ENCODE data around the gene ACOX3.
"Not testable (repeated sequence)": the region's sequence is repeated elsewhere in the genome, so short reads cannot be mapped to it uniquely, and the experiment has no call there.

The ACOX3 gene

DNA sequence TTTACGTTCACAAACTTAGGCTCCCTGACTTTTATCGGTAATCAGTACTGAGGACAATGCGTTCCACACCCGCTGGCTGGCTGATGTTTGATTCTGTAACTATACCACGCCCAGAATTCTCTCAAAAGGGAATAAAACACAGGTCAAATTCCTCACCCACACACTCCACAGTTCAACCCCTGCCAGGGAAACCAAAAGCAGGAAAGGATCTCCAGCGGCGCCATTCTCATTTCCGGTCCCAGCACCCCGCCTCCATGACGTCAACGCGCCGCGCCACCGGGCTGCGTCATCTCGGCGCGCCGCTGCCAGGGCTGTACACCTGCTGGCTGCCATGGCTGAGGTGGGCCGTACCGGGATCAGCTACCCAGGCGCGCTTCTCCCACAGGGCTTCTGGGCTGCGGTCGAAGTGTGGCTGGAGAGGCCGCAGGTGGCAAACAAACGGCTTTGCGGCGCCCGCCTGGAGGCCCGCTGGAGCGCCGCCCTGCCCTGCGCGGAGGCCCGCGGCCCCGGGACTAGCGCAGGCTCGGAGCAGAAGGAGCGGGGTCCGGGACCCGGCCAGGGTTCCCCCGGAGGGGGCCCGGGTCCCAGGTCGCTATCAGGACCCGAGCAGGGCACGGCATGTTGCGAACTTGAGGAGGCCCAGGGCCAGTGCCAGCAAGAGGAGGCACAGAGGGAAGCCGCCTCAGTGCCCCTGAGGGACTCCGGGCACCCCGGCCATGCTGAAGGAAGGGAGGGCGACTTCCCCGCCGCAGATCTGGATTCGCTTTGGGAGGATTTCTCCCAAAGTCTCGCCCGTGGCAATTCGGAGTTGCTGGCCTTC, at the start of gene ACOX3, which contains the start of gene TRMT44:
TSS of gene ACOX3 (minus strand) at position 232 of the 820 bp plus-strand sequence. CDS start 24,202 bp downstream, outside the sequence.
TSS of gene TRMT44 (plus strand) at position 286 of the 820 bp plus-strand sequence. CDS start at position 332, 46 bp downstream.
- peak; percentile 56 for DNase-seq

DNA sequence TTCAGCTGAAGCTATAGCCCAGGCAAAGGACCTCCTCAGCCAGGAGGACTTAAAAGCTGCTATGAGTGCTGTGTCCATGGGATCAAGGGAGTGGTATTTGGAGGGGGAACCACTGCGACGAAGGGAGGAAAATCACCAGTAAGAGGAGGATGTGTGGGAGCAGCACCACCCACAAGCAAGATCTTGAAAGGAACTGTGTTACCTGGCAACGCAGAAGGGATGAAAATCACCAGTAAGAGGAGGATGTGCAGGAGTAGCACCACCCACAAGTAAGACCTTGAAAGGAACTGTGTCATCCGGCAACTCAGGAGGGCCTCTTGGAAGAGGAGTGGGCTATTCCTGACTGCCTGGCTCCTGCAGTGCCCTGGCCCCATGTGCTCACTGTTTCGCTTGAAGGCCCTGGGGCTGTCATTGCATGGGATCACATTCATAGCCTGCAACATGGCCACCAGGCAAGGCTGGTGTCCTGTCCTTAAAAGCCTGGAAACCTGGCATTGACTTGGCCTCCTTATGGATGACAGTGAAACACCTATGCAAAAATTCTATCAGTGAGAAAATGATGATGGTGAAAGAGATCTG, 48.4 kb upstream of the ACOX3 start:
- DNase-seq: no peak

DNA sequence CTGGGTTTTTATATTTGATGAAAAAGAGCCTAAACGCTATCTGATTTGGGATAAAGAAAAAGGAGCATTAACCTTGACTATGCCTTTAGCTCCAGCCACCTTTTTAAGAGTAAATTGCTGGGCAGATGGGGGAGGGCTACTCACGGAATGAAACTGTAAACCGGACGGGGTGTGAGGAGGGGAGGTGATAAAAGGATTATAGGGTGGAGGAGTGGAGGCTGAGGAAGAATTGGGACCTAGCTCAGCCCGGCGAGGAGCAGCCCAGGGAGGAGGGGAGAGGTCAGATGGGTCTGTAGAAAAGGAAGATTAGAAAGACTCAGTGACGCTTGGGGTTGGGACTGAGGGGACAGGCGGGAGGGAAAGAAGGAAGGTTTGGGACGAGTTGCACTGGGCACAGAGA, 46.1 kb upstream of the ACOX3 start:
- not testable (repeated sequence) for DNase-seq

DNA sequence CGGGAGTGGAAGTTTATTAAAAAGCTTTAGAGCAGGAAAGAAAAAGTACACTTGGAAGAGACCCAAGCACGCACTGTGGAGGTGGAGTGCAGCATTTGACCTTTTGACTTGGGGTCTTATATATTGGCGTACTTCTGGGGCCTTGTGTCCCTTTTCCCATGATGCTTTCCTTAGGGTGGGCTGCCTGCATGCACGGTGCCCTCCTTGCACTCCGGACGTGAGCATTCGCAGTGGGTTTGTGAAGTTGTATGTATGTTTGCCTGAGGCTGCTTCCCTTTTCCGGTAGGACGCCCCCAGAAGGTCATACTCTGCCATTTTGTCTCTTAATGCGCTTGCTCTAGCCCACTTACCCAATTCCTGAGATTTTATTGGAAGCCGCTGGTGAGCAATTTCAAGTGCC, 39.7 kb upstream of the ACOX3 start:
- no peak for DNase-seq

DNA sequence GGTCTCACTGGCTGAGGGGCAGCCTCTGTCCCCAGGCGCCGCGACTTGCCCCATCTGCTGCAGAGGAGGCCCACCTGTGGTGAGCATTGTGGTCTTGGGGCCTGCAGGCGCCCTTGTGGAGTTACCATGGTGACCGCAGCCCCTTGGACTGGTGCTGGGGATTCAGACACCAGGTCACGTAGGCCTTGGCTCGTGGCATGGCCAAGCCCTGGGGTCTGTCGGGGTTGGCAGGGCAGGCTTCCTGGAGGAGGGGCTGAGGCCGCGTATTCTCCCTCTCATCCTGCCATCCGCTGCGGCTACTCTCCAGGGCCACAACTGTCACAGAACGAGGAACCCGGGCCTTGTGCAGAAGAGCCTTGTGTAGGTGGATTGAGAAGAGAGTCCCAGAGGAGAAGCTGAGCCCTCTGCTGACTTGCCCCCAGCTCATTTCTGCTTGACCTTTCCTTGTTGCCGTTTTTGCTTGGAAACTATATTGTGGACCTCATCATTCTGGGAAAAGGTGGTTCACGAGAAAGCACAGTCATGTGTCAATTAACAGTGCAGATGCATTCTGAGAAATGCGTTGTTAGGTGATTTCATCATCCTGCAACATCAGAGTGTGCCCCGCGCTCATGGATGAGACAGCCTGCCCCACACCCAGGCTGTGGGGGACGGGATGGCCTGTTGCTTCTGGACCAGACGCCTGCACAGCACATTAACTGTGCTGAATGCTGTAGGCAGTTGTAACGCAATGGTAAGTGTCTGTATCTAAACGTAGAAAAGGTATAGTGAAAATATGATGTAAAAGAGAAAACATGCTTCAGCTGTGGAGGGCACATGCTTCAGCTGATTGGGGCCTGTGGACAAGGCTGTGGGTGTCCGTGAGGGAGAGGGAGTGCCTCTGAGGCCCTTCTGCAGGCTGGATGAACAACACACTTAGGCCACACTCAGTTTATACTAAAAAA, 38.5 kb upstream of the ACOX3 start:
- DNase-seq: no peak

DNA sequence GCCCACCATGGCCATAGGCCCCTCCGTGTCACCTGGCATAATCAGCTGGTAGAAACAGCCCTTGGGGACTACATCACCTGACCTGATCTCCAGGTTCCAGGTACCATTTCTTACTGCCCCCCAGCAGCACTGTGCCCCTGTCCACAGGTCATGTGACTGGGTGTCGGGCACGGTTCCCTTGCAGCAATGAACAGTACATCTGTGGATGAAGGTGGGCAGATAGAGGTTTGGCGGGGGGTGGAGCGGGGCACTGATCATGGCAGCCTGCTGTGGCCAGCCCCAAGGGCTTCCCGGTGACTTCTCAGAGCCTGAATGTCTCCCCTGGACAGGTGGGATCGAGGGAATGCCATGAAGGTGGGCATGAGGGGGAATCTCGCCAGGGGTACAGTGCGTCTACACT, 37.8 kb upstream of the ACOX3 start:
- DNase-seq: no peak

DNA sequence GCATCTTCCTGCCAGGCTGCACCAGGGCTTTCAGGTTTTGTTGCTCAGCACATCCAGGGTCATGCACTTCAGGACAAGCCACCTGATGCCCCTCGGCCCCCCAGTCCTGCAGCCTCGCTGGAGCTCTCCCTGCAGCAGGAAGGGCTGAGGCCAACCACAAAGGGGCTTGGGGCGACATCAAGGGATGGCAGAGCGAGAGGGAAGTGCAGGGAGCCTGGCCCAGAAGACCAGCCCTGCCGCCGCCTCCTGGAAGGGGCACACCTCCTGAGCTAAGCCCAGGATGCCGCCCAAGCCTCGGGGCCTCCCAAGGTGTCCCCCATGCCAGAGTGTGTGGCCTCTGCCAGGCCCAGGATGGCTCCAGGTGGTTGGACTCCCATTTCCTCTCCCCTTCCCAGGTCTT, 37.2 kb upstream of the ACOX3 start:
- DNase-seq: no peak

DNA sequence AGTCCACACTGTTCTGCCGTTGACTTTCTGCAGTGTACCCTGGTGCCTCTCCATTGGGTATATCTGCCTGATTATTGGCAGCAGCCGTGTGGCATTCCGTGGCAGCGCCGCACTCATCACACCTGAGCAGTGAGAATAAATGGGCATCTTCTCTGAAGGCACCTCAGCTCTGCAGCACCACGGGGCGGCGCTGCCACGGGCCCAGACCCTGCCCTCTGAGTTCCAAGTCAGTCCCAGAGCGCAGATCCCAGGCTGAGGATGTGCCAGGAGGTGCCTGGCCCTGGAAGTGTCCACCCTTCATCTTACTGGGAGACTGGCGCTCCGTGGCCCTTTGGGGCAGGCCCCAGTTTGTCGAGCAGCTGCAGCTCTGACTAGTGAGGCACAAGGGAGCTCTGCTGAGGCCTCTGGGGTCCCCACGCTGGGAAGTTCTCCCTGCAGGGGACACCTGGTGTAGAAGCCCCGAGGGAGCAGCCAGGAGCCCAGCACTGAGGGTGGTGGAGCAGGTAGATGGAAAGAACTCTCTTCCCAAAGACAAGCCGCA, 36.6 kb upstream of the ACOX3 start:
- no peak for DNase-seq

DNA sequence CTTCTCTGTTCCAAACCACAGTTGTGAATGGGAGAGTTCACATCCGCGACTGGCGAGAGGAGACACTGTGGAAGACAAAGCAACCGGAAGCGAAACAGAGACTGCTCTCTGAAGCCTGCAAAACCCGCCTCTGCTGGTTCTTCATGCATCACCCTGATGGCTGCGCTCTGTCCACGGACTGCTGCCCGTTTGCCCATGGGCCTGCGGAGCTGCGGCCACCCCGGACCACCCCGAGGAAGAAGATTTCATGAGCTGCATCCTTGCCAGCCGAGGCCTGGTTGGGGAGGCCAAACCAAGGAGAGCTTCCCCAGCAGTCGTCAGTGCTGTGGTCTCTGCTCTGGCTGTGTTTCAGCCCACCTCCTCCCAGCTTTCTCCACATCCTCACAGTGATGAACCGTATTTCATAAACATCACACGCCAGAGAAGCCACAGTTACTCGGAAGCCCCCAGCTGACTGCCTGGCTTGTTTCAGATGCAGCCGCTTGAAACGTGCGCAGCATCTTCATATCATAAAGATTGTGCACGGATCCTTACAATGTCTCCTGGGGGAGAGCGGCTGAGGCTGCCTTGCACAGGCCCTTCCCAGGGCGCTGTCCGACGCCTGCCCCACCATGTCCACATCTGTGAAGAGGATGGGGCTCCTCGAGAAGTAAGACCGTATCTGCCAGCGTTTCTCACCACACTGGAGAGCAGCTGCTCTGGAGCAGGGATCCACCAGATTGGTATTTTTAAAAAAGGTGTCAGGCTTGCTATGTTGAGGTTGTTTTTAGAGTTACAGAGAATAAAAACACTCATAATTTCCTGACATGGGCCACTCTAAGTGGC, 35.4 kb upstream of the ACOX3 start:
- no peak for DNase-seq

DNA sequence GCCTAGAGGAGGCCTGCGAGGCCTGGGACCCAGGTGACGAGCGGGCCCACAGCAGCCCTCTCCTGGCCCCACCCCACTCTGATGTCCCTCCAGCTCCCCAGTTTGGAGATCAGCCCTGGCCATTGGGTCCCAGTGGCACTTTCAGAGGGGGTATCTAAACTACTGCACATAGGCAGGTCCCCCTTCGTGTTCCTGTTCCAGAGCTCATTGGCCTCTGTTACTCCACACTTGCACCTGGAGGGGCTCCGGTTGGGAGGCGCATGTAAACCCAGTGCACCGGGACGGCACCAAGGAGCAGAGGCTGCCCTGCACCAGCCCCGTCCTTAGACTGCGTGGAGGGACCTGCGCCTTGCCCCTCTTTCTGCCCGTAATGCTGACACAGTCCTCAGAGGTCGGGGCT, 34.3 kb upstream of the ACOX3 start:
- DNase-seq: no peak

DNA sequence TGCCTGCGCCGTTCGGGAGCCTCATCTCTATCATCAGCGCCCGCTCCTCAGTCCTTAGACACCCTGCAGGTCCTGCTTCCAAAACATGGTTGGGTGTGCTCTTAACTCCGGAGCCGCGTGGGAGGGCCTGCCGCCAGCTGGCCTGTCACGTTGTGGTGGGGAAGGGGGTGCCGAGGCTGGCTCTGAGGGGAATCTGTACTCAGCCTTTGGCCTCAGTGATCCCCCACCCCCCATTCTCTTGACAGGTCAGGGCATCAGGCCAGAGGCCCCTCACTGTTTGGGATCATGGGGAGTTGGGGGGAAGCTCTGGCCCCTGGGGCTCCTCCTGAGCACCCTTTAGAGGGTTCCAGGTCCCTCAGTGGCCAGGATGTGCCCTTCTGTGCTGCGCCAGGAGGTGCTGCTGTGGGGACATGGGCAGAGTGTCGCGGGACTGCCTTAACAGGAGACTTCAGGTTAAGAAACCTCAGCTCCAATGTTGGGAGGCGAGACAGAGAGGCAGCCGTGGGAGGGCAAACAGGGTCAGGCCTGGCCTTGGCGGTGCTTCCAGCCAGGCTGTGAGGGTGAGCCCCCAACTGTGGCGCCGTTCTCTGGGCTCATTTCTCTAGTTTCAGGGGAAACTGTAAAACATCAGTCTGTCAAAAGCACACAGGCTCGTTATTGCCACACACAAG, 33.5 kb upstream of the ACOX3 start:
- DNase-seq: no peak

DNA sequence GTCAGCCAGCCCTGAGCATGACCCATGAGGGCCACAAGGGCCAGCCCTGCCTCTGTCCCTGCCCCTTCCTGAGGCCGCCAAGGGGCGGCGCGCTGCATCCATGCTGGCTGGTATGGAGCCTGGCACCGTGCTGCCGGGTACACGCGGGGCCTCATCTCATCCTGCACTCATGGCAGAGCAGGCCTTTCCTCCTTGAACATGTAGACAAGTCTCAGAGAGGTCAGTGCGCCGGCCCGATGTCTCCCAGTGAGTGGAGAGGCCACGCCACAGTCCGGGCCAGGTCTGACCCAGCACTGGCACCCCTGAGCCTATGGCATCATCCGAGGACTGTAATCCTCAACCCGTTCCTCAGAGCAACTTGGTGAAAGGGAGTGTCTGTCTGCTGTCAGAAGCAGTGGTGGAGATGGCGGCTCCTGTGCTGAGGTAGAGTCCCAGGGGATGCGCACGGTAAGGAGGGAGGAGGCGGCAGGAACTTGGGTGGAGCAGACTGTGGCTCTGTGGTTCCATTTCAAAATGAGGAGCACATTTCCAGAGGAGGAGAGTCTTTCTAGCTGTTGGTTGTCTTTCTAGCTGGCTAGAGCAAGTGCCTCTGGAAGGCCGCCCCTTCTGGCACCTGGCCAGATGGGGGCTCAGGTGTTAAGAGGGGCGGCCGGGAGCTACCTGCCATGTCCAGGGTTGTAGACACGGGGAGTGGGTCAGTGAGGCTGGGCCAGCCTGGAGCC, 32.8 kb upstream of the ACOX3 start:
- no peak for DNase-seq

DNA sequence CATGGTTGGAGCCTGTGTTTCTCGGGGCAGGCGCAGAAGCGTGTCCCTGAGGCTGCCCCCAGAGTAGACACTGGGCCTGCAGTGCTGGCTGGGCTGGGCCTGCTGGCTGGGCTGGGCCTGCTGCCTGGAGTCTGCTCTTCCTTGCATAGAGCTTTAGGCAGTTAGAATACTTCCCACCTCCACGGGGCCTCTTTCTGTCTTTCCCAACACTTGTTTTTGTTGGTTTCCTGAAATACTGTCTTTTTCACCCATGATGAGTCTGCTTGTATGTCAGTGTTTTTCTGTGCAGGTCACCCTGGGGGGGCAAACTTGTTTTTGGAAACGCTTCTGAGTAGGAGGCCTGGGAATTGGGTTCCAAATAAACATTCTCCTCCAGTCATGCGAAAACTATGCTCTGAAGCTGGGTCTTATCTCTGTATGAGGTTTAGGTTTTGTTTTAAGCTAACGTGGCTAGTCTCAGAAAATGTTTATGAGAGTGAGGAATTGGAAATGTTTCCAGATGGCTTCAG, 32.2 kb upstream of the ACOX3 start:
- DNase-seq: no peak

DNA sequence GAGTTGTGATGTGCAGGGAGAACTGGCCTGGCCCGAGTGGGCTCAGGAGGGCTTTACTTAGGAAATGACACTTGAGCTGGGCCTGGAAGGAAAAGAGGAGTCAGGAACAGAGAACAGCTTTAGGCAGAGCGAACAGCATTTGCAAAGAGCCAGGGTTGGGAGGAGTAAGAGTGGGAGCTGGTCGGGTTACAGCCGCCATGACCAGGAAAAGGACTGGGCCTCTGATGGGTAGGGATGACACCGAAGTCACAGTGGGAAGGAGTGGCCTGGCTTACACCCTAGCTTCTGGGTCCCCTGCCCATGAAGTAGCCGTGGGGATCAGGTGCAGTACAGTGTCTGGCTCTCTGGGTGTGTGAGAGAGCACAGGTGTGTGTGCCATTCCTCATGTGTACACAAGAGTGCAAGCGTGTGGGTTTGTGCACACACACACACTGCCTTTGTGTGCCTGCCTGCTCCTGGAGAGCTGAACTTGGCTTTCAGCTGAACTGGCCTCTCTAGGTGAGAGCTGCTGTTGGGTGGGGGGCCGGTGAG, 31.7 kb upstream of the ACOX3 start:
- no peak for DNase-seq

DNA sequence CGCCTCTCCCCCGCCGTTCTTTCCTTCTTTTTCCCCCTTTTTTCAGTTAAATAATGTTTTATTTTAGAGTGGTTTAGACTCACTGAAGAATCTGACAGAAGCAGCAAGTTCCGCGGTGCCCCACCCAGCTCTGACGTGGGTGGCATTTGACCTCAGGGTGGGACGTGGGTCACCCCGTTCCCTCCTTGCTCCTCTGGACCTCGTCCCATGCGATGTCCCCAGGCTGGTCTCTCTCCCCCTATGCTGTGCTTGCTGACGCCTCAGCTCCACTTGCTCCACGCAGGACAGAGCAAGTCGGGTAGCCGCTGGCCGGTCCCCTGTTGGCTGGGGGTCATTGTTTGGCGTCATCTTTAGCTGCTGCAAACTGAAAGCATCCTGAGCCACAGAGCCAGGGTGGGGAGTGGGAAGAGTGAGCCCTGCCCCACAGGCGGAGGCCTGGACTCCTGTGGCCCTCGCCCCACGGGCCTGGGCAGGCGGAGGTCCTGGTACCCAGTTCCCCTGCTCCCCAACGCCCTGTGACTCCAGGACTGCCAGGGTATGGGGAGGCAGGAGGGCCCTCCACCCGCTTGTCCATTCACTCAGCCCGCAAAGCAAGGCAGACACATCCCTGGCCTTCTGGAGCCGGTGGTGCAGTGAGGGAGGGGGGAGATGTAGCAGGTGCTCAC, 30.8 kb upstream of the ACOX3 start:
- no peak for DNase-seq

DNA sequence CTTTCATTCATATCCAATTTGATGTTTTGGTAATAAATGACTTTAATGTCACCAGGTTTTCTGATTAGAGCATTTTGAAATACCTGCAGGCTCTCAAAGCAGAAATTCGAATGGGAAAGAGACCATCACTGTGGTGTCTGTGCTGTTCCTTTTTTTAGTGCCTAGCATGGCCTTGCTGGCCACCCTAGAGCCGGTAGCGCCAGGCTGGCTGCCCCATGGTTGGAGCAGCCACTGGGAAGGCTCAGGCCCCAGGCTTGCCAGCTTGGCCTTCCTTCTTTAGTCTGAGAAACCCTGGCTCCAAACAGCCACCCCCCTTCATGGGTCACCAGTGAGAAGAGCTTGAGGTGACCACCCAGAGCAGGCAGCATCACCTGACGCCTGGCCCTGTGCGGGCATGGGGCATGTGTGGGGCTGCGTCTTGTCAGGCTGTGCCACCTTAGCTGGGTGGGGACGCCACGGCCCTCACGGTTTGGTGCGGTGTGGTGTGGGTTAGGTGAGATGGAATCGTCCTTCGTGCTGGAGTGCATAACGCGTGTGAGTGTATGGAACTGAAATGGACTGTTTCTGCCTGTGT, 30.0 kb upstream of the ACOX3 start:
- DNase-seq: no peak

DNA sequence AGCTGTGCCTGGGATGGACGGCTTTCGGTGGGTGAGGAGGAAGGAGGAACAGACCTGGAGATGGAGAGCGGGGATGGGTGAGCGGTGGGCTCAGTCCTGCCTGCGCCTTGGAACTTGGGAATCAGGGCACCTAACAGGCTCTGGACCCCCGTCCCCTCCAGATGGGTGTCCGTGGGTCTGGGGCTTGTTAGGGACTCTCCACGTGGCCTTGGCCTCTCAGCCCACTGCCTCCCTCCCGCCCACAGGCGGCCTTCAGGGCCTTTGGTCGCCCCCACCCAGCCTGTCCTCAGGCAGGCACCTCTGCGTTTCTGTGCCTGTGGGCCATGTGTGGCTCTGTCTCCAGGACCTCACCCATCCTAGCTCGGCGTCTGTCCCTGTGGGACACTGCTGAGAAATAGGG, 29.0 kb upstream of the ACOX3 start:
- DNase-seq: no peak

DNA sequence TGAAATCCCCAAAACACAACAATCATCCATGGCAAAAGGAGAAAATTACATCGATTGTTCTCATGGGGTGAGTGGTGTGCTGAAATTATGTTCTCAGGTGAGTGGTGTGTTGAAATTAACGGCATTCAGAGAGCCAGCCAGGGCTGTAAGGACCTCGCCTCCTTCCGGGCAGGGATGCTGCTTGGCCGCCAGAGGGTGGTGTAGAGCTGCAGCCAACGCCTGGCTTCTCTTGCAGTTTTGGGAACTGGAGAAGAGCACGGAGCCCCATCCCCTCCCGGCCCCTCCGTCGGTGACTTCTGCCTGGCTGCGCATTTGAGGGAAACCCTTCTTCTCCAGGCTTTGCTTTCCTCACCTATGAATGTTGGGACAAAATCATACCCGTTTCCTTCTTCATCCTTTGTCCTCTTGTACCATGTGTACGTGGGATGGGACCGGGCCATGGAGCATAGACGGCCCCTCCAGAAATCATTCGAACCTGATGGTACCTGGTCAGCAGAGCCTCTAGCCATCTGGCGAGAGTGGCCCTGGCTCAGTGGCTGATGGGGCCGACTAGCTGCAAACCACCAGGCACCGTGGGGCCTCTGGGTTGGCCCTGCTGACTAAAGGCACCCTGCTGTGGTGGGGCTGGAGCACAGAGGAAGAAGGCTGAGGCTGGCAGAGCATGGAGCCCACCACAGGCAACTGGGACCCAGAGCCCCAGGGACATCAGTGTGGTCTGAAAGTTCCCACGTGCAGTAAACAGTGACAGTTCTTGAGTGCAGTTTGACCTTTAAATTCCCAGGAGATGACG, 28.4 kb upstream of the ACOX3 start:
- DNase-seq: peak; percentile 16

DNA sequence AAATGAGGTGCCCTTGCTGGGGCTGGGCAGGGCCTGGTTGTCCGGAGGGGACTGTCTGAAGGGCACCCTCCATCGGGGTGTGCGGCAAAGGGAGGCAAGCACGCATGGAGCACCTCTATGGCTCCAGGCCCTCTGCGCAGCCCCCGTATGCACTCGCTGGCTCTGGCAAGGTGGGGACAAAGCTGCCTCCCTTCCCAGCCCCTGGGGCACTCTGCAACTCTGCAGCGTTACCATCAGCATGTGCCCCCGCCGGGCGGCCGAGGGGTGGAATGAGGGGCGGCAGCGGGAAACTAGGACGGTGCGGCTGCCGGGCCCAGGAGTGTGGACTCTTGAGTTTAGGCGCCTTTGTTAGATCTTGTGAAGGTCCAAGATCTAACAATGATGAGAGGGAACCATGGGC, 26.5 kb upstream of the ACOX3 start:
- DNase-seq: no peak
